Stimulated activated CD8-positive, alpha-beta memory T cell treated with anti-CD3 and anti-CD28 coated beads, Interleukin-7, amount 100 ng/mL, for 24 hours (primary cell): Measurements from ENCODE around the gene RNF150.
"Not testable (repeated sequence)": the region's sequence is repeated elsewhere in the genome, so short reads cannot be mapped to it uniquely, and the experiment has no call there.

ENCODE experiments used
- DNase-seq: peaks from one replicate; pipeline ENCODE4 v3.0.0-alpha.2; 2020; ENCODE audit warnings: low read depth

Gene RNF150

DNA sequence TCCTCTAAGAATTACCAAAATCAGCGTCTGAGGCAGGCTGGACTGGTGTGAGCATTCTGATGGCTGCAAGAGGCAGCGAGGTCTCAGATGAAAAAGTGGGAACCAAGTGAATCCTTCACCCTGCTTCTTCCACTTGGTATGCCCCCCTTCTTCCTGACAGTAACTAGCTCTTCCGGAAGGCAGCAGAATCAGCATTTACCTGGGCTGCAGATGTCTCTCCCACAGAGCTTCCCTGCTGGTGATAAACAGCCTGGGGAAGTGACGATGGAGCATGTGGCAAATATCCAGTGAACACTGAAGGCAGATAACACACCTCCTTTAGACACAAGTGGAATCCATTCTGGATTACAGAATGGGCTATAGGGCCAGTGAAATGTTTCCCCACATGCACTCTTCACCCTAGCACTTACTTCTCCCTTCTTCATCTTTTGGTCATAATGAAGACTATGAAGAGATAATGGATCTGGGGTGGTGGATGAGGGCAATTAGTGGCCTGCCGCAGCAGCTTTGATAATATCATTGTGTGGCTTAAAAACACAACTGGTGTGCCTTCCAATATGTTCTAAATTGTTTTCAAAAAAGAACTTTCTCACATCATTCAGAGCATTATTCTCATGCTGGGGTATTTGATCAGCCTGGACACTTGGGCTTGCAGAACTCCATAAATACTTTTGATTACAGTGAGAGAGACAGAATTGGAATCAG is 316.3 kb downstream of the RNF150 start:
- no peak for DNase-seq

DNA sequence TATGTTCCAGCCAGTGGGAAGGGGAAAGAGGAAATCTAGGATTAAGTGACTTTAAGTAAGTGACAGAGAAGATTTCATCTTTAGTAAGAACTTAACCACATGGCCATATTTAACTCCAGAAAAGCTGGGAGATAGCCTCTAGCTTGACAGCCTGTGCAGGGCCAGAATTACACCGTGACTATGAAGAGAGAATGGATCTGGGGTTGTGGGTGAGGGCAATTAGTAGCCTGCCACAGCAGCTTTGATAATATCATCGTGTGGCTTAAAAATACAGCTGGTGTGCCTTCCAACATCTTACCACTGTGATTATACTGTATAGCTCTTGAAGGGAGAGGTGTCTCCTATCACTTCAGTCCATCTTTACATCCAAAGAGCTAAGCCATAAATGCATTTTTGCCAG is 319.5 kb downstream of the RNF150 start:
- DNase-seq = no peak

DNA sequence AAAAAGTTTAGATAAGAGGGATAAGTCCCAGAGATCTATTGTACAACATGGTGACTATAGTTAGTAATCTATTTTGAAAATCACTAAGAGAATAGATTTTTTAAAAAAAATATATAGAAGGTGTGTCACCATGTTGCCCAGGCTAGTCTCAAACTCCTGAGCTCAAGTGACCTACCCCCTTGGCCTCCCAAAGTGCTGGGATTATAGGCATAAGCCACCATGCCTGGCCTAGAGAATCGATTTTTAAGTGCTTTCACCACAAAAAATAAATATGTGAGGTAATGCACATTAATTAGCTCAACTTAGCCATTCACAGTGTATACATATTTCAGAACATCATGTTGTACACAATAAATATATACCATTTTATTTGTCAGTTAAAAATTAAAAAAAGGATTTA is 320.4 kb downstream of the RNF150 start:
- no peak for DNase-seq

DNA sequence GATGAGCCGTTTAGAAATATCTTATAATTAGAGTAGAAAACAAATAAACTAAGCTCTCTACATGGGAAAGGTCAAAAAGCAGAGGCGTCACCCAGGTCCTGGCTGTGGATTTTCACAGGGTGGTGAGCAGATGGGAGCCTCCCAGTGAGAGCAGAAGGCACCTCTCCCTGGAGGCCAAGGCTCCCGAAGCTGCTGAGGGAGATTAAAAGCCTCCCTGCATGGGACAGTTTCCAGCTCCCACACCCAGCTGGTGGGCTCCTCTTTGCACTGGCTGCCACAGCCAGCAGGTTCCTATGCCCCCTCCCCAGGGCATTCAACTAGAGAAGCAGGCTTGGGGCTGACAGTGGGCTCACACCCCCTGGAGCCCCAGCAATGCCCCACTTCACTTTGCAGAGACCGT is 321.8 kb downstream of the RNF150 start:
- DNase-seq = no peak

DNA sequence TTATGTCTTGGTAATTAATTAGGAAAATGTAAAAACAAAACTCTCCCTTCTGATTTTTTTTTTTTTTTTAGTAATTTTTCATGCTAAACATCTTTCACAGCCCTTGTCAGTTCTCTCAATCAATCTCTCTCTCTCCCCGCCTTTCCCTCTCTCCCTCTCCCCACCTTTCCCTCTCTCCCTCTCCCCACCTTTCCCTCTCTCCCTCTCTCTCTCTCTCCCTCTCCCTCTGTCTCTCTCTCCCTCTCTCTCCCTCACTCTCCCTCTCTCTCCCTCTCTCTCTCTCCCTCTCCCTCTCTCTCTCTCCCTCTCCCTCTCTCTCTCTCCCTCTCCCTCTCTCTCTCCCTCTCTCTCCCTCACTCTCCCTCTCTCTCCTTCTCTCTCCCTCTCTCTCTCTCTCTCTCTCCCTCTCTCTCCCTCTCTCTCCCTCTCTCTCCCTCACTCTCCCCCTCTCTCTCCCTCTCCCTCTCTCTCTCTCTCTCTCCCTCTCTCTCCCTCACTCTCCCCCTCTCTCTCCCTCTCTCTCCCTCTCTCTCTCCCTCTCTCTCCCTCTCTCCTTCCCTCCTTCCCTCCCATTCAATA is 322.6 kb downstream of the RNF150 start:
- DNase-seq = not testable (repeated sequence)
